HepG2 (cell line): Measurements from ENCODE around the gene STAT6. TPM values are rescaled to one million over a fixed set of nuclear protein-coding genes. Genes with fewer than 3 reads are reported as not detected.
A peak's percentile ranks its signal among the peaks of the same experiment; 100 is the strongest.

Source experiments
- AKNA ChIP-seq: sonication (generic); formaldehyde crosslinking; IDR thresholded peaks from 2 replicates; pipeline ENCODE4 v1.4.0; 2020; ENCODE audit warnings: missing genetic modification reagents, borderline replicate concordance
- ARNT2 ChIP-seq: sonication (generic); formaldehyde crosslinking; IDR thresholded peaks from 2 replicates; pipeline ENCODE4 v1.8.0; 2022; ENCODE audit warnings: mild to moderate bottlenecking, low read depth, missing genetic modification reagents, moderate library complexity
- ASH2L ChIP-seq: fragments of 300-600, 200-600 bp; sonication (generic); IDR thresholded peaks from 2 replicates; pipeline ENCODE4 v1.7.0; 2017; ENCODE audit warnings: low read depth, mild to moderate bottlenecking, moderate library complexity, mixed read lengths, low read length; ENCODE audit not compliant: insufficient read length
- ERF ChIP-seq: IDR thresholded peaks from 2 replicates; pipeline ENCODE4 v1.6.1; 2018; ENCODE audit warnings: missing biosample characterization, missing genetic modification reagents
- GABPA ChIP-seq, 2 experiments: IDR thresholded peaks; 2 replicates each; pipeline ENCODE4 v1.6.1; 2011 to 2016; ENCODE audit warnings: low read depth in 2 of 2, low read length in 1 of 2, missing biosample characterization in 1 of 2, missing genetic modification characterization in 1 of 2
- GABPB1 ChIP-seq: IDR thresholded peaks from 2 replicates; pipeline ENCODE4 v1.6.1; 2016; ENCODE audit warnings: mild to moderate bottlenecking, missing genetic modification reagents, moderate library complexity, missing compliant biosample characterization
- MYC ChIP-seq: sonication (generic); formaldehyde crosslinking; IDR thresholded peaks from 2 replicates; pipeline ENCODE4 v1.9.0; 2021; ENCODE audit warnings: missing genetic modification reagents, borderline replicate concordance
- PRMT3 ChIP-seq: sonication (generic); formaldehyde crosslinking; IDR thresholded peaks from 2 replicates; pipeline ENCODE4 v1.8.1; 2022; ENCODE audit warnings: low read depth, mild to moderate bottlenecking, moderate library complexity, missing genetic modification reagents, borderline replicate concordance
- REPIN1 ChIP-seq: sonication (generic); formaldehyde crosslinking; IDR thresholded peaks from 2 replicates; pipeline ENCODE4 v1.8.0; 2022; ENCODE audit warnings: missing genetic modification reagents, low read depth, mild to moderate bottlenecking, borderline replicate concordance
- SNAPC2 ChIP-seq: sonication (generic); formaldehyde crosslinking; IDR thresholded peaks from 2 replicates; pipeline ENCODE4 v1.8.1; 2022; ENCODE audit warnings: mild to moderate bottlenecking, missing genetic modification reagents
- TGIF2 ChIP-seq: IDR thresholded peaks from 2 replicates; pipeline ENCODE4 v1.6.1; 2016; ENCODE audit warnings: control low read depth, missing compliant biosample characterization
- THAP9 ChIP-seq: sonication (generic); formaldehyde crosslinking; IDR thresholded peaks from 2 replicates; pipeline ENCODE4; 2020; ENCODE audit warnings: missing genetic modification reagents, mild to moderate bottlenecking, borderline replicate concordance
- U2AF1 ChIP-seq: fragments of 200-400 bp; formaldehyde crosslinking; optimal IDR thresholded peaks from 2 replicates; pipeline ENCODE3; 2017; ENCODE audit warnings: mild to moderate bottlenecking, low read depth, low read length
- ZBTB3 ChIP-seq: sonication (generic); formaldehyde crosslinking; IDR thresholded peaks from 2 replicates; pipeline ENCODE4 v1.4.0; 2020; ENCODE audit warnings: low read depth, mild to moderate bottlenecking, moderate library complexity, missing genetic modification reagents, borderline replicate concordance
- ZNF30 ChIP-seq: sonication (generic); formaldehyde crosslinking; IDR thresholded peaks from 2 replicates; pipeline ENCODE4 v1.5.0; 2020; ENCODE audit warnings: mild to moderate bottlenecking, missing genetic modification reagents
- ZNF44 ChIP-seq: sonication (generic); formaldehyde crosslinking; IDR thresholded peaks from 2 replicates; pipeline ENCODE4 v1.5.1; 2020; ENCODE audit warnings: mild to moderate bottlenecking, missing genetic modification reagents
- ZNF891 ChIP-seq: sonication (generic); formaldehyde crosslinking; IDR thresholded peaks from 2 replicates; pipeline ENCODE4 v1.5.0; 2020; ENCODE audit warnings: mild to moderate bottlenecking, missing genetic modification reagents
- ZSCAN25 ChIP-seq: sonication (generic); formaldehyde crosslinking; IDR thresholded peaks from 2 replicates; pipeline ENCODE4 v1.8.0; 2022; ENCODE audit warnings: mild to moderate bottlenecking, missing genetic modification reagents
- polyA plus RNA-seq, 8 experiments: library from polyadenylated mRNA; depleted of rRNA in 3 of 8; stranded (reverse) in 7 of 8; unstranded in 1 of 8; fragments of >200 nt; fragmentation: Illumina TruSeq in 4 of 8; extraction: Trizol in 4 of 8; gene quantifications; 2 replicates each; pipeline versions ENCODE4 v1.2.1 to v1.2.3, GENCODE V29; 2011 to 2016; ENCODE audit warnings: low read depth in 4 of 8, missing spikeins in 1 of 8, mixed read lengths in 1 of 8; ENCODE audit not compliant: insufficient read depth in 1 of 8
- total RNA-seq, 5 experiments: library from RNA; depleted of rRNA; stranded (reverse); fragments of >200 nt; fragmentation: Illumina TruSeq; extraction: Trizol; gene quantifications; 2 replicates each; pipeline ENCODE4 v1.2.3, GENCODE V29; 2016; ENCODE audit warnings: low read depth in 1 of 5
- TF ChIP-seq, protein P1 (sequence below): sonication (generic); formaldehyde crosslinking; IDR thresholded peaks from 2 replicates; pipeline ENCODE4 v1.5.1; 2020; ENCODE audit warnings: missing genetic modification reagents, mild to moderate bottlenecking, borderline replicate concordance

Gene STAT6
- total and polyA plus RNA-seq, 2 of the 13 experiments (the other 11 are each of a cell fraction or from before 2014, with no cell fraction given) = 28.0 to 62.2 TPM

GRCh38 chr12:57101892-57102695, 9.1 kb downstream of the STAT6 start (continued):
- no peak for TF ChIP-seq ZNF30 (CRISPR knock-in tag)
- TF ChIP-seq MYC (CRISPR knock-in tag) = peak; percentile 81
- TF ChIP-seq, protein P1, sequence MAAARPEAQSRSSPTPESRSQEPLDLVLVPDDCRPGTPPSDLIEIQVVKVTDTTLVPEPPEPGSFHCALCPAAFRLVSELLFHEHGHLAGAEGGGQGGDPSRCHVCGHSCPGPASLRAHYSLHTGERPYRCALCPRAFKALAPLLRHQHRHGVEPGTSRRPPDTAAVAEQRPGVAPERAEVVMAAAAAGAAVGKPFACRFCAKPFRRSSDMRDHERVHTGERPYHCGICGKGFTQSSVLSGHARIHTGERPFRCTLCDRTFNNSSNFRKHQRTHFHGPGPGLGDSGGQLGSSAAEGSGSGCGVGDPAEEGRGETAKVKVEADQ (CRISPR knock-in tag) = peak; percentile 74; the same call in 1 of the 2 replicates
- 0 out of 2 replicates have a peak, but pooled peaks have one; percentile 60 for TF ChIP-seq ZNF44 (CRISPR knock-in tag)
- peak; percentile 56; the same call in 1 of the 2 replicates for TF ChIP-seq PRMT3 (CRISPR knock-in tag)
- TF ChIP-seq TGIF2 (CRISPR knock-in tag) = no peak
- TF ChIP-seq ERF (CRISPR knock-in tag) = peak; percentile 68; the same call in 1 of the 2 replicates
- peak; percentile 58; the same call in 1 of the 2 replicates for TF ChIP-seq THAP9 (CRISPR knock-in tag)
- TF ChIP-seq SNAPC2 (CRISPR knock-in tag) = 0 out of 2 replicates have a peak, but pooled peaks have one; percentile 24
- peak; percentile 79 for TF ChIP-seq GABPB1 (CRISPR knock-in tag)
- peak; percentile 38; the same call in 1 of the 2 replicates for TF ChIP-seq GABPA (IDR thresholded peaks at IDR 0.05; ENCODE audit: low read depth, low read length)
- TF ChIP-seq GABPA (CRISPR knock-in tag; IDR thresholded peaks at IDR 0.05; ENCODE audit: low read depth) = peak; percentile 81
- 0 out of 2 replicates have a peak, but pooled peaks have one; percentile 22 for TF ChIP-seq ARNT2
- TF ChIP-seq ASH2L = peak; percentile 94
- TF ChIP-seq ZSCAN25 = peak; percentile 66; the same call in 1 of the 2 replicates
- 0 out of 2 replicates have a peak, but pooled peaks have one; percentile 24 for TF ChIP-seq ZBTB3 (CRISPR knock-in tag)
- no peak for TF ChIP-seq AKNA (CRISPR knock-in tag)
- TF ChIP-seq U2AF1 = peak; percentile 40
- peak; percentile 78 for TF ChIP-seq REPIN1 (CRISPR knock-in tag)
- TF ChIP-seq ZNF891 (CRISPR knock-in tag) = peak; percentile 83; the same call in 1 of the 2 replicates
